IPS DF 19.7 (cell line): ENCODE data around the gene RABL3.
"Not testable (repeated sequence)": the region's sequence is repeated elsewhere in the genome, so short reads cannot be mapped to it uniquely, and the experiment has no call there.

Experiments used
- DNase-seq: peaks from one replicate; pipeline ENCODE4 v3.0.0-alpha.2; 2013; ENCODE audit warnings: low read depth, low spot score

Gene RABL3

DNA sequence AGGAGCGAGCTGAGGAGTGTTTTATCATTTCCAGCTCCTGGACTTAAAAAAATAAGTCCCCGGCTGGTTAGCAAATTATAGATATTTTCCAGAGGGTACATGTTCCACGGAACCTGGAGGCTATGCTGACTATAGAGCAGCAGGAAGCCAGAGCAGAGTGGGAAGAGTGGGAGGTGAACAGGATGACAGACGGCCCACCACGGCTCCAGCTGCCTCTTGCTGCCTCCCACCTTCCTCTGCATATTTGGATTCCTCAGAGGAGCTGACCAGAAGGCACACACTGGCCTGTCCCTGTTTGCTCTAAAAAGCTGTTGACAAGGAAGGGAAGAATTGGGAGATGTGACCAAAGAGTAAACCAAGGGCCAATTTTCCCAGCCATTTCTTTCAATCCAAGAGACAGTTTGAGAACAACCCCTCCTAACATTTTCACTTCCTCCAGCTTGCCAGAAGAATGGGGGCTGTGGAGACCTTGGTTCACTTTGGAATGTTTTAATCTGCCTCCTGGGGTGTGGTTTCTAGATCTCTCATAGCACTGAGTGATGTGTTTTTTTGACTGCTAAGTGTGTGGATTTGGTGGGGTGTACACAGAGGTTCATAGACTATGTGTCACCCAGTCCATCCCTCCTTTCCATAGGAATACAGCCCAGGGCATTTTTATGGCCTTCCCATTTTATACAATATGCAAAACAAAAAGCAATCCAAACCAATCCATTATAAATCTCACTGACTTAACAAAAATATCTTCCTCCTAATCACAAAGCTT lies 97.1 kb downstream of the RABL3 start:
- no peak for DNase-seq

DNA sequence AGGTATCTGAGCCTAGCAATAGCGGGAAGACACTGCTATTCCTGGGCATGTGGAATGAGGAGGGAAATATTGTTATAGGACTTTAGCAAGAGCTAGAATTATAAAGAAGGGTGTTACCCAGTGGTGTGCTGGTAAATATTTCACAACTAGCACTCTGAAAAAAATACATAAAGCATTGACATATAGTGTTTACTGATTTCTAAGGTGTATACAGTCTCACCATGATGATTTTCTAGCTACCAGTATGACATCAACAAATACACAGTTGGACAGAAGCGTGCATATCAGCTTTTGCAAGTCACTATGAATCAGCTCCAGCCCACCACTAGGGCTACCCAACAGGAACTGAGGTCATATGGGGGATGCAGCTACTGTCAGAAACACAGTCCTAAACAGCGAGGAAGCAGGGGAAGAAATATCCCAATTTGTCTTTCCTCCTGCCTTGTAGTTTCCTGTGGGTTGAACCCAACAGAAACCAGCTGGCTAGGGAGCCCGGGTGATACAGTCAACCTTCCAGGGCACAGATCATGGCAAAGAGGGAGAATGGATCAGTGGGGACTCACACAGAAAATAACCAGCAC lies 99.9 kb downstream of the RABL3 start:
- DNase-seq, result no peak

DNA sequence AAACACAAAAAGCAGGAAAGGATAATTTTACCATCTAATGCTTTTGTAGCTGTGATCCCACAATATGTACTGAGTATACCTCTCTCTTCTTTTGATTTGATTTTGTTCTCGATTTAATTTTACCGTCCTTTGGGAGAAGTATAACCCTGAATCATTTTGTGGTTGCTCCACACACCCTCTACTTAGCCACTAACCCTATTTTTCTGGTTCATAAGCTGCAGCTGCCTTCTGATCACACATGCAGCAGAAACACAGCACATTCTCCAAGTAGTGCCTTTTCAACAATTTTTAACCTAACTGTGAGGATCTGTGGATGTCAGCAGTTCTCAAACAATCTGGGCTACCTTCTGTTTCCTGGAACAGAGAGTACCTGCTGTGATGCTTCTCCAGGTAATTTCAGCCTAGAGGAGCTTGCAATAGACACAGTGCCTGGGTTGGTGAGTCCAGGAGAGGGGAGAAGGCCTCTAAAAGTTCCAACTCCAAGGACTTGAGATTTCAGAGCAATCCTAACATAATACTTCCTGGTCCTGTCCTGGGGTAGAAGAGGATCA lies 100.5 kb downstream of the RABL3 start:
- no peak for DNase-seq

- DNase-seq, result no peak
Observed at GRCh38 chr3:120640231-120640630, 102.1 kb downstream of the RABL3 start.

- DNase-seq, result not testable (repeated sequence)
Observed at GRCh38 chr3:120638820-120639219, 103.5 kb downstream of the RABL3 start.

GRCh38 chr3:120637851-120638559 lies 104.3 kb downstream of the RABL3 start:
- DNase-seq, result no peak

GRCh38 chr3:120636795-120637401 lies 105.4 kb downstream of the RABL3 start:
- DNase-seq, result no peak
